PFSK-1 (cell line): ENCODE results near the gene HSD17B3.

Source experiments
- POLR2AphosphoS5 ChIP-seq: IDR thresholded peaks from 2 replicates; pipeline ENCODE4 v1.6.1; 2012; ENCODE audit warnings: low read depth, mild to moderate bottlenecking, control low read depth, low read length, moderate library complexity
- SIN3A ChIP-seq: IDR thresholded peaks from 2 replicates; pipeline ENCODE4 v1.6.1; 2012; ENCODE audit warnings: mild to moderate bottlenecking, low read length, moderate library complexity, borderline replicate concordance; ENCODE audit not compliant: insufficient read depth
- TAF1 ChIP-seq: IDR thresholded peaks from 2 replicates; pipeline ENCODE4 v1.6.1; 2012; ENCODE audit warnings: low read length, control low read depth, borderline replicate concordance; ENCODE audit not compliant: insufficient read depth

- no peak for TF ChIP-seq POLR2AphosphoS5
- TF ChIP-seq SIN3A = no peak
- no peak for TF ChIP-seq TAF1
These were observed 115.4 kb downstream of the HSD17B3 start for GRCh38 chr9:96186591-96187011.
